HepG2 (cell line): ENCODE measurements around the gene LRRC8E. TPM values are rescaled to one million over a fixed set of nuclear protein-coding genes. Genes with fewer than 3 reads are reported as not detected.

Source experiments
- ATAC-seq: fragments of 200-7000 bp; cut with Tn5 transposase; 3 replicates; pipeline ENCODE4 v1.9.1; 2020; ENCODE audit warnings: mild to moderate bottlenecking, moderate library complexity
- BruUV-seq: library from RNA; stranded (reverse); fragments of 400-500 nt; replicated peaks from 2 replicates; lab custom pipeline; 2021; lab: Mats Ljungman, UMichigan
- CTCF ChIA-PET: fragments of 300-600 bp; formaldehyde crosslinking; extraction: SDS; loops from one replicate; lab custom pipeline; 2021; ENCODE audit warnings: low total read pairs, inconsistent platforms, low intra/inter-chr PET ratio; lab: Yijun Ruan, JAX
- POLR2A ChIA-PET: fragments of 350-600 bp; sonication (Branson Sonifier 250); formaldehyde crosslinking; loops from one replicate; lab custom pipeline; 2020; ENCODE audit warnings: antibody characterized with exemption, inconsistent platforms; lab: Yijun Ruan, JAX
- DNase-seq: peaks from one replicate; pipeline ENCODE4 v3.0.0-alpha.2; 2015; ENCODE audit warnings: low spot score
- FAIRE-seq: peaks from 3 replicates; lab custom pipeline; 2011; peaks lifted over from hg19 to GRCh38; lab: Jason Lieb, UNC
- H2AFZ ChIP-seq: one replicate; pipeline ENCODE4 v1.6.1; 2011; ENCODE audit warnings: low read length, inconsistent platforms
- H3K27ac ChIP-seq: fragments of 300-600 bp; 3 replicates; pipeline ENCODE4 v1.8.0; 2011; ENCODE audit warnings: mixed run types, mild to moderate bottlenecking, mixed read lengths, low read length, inconsistent platforms; ENCODE audit not compliant: insufficient read depth; ENCODE audit errors: extremely low read length
- H3K27me3 ChIP-seq, 2 experiments: fragments of 200-600 bp in 1 of 2; 2 replicates in 1 of 2; 3 replicates in 1 of 2; pipeline versions ENCODE4 v1.6.0 to v1.8.0; 2011; ENCODE audit warnings: low read length in 2 of 2, mild to moderate bottlenecking in 2 of 2, moderate library complexity in 2 of 2, inconsistent platforms in 1 of 2; ENCODE audit not compliant: insufficient read depth in 2 of 2, control insufficient read depth in 1 of 2
- H3K36me3 ChIP-seq, 2 experiments: fragments of 200-600 bp in 1 of 2; replicated peaks in 1 of 2; 2 replicates in 1 of 2; 3 replicates in 1 of 2; pipeline versions ENCODE4 v1.5.1 to v1.8.0; 2011; ENCODE audit warnings: low read length in 2 of 2, inconsistent platforms in 1 of 2; ENCODE audit not compliant: insufficient read depth in 2 of 2, control insufficient read depth in 1 of 2
- H3K4me1 ChIP-seq: 2 replicates; pipeline ENCODE4 v1.5.1; 2012; ENCODE audit warnings: low read length, inconsistent platforms; ENCODE audit not compliant: insufficient read depth
- H3K4me2 ChIP-seq: 2 replicates; pipeline ENCODE4 v1.6.0; 2011; ENCODE audit warnings: low read depth, low read length, inconsistent platforms
- H3K4me3 ChIP-seq, 3 experiments: fragments of 200-600 bp in 1 of 3; sonication (generic), shearing (Covaris generic) in 1 of 3; replicated peaks in 1 of 3; 2 replicates each; pipeline ENCODE4 v1.5.1; 2011 to 2016; ENCODE audit warnings: low read length in 3 of 3, inconsistent platforms in 2 of 3, low read depth in 2 of 3, mild to moderate bottlenecking in 2 of 3, control low read depth in 1 of 3, mixed read lengths in 1 of 3; ENCODE audit not compliant: insufficient read depth in 1 of 3
- H3K79me2 ChIP-seq: one replicate; pipeline ENCODE4 v1.6.1; 2011; ENCODE audit warnings: low read length, inconsistent platforms; ENCODE audit not compliant: insufficient read depth
- H3K9ac ChIP-seq: 2 replicates; pipeline ENCODE4 v1.6.0; 2011; ENCODE audit warnings: mild to moderate bottlenecking, low read depth, low read length, inconsistent platforms; ENCODE audit not compliant: insufficient read depth
- H3K9me3 ChIP-seq: 2 replicates; pipeline ENCODE4 v1.5.1; 2012; ENCODE audit warnings: mild to moderate bottlenecking, low read length
- H4K20me1 ChIP-seq: 2 replicates; pipeline ENCODE4 v1.6.0; 2011; ENCODE audit warnings: inconsistent platforms, mild to moderate bottlenecking, low read length, moderate library complexity; ENCODE audit not compliant: insufficient read depth
- HNRNPUL1 ChIP-seq: fragments of 200-400 bp; formaldehyde crosslinking; IDR thresholded peaks from 2 replicates; pipeline ENCODE4 v1.6.1; 2017; ENCODE audit warnings: low read depth, mild to moderate bottlenecking, low read length, moderate library complexity
- KDM5B ChIP-seq: sonication (generic); formaldehyde crosslinking; IDR thresholded peaks from 2 replicates; pipeline ENCODE4 v1.4.0; 2020; ENCODE audit warnings: missing genetic modification reagents, mild to moderate bottlenecking, borderline replicate concordance
- MEIS2 ChIP-seq: sonication (generic); formaldehyde crosslinking; IDR thresholded peaks from 2 replicates; pipeline ENCODE4 v1.9.0; 2021; ENCODE audit warnings: mild to moderate bottlenecking, missing genetic modification reagents
- TIGD3 ChIP-seq: sonication (generic); formaldehyde crosslinking; IDR thresholded peaks from 2 replicates; pipeline ENCODE4 v1.5.1; 2020; ENCODE audit warnings: mild to moderate bottlenecking, missing genetic modification reagents, borderline replicate concordance
- ZNF264 ChIP-seq: sonication (generic); formaldehyde crosslinking; IDR thresholded peaks from 2 replicates; pipeline ENCODE4 v1.4.0; 2020; ENCODE audit warnings: missing genetic modification reagents
- WGBS: methylation state at CpG from one replicate; pipeline ENCODE4 v1.1.6; 2017; ENCODE audit warnings: low lambda C conversion rate; 5-methylcytosine and 5-hydroxymethylcytosine counted together
- in situ Hi-C: cut with HindIII; loops from 2 replicates; pipeline ENCODE4 v1.10.0; 2017; ENCODE audit warnings: low pct_unique_long_range_greater_than_20kb; ENCODE audit not compliant: extremely low pct_ligation_motif_present
- intact Hi-C: fragments of 100-400 bp; cut with micrococcal nuclease; formaldehyde crosslinking; loops from one replicate; pipeline ENCODE4 v1.10.0; 2022; ENCODE audit not compliant: unreplicated experiment
- polyA plus RNA-seq, 8 experiments: library from polyadenylated mRNA; depleted of rRNA in 3 of 8; stranded (reverse) in 7 of 8; unstranded in 1 of 8; fragments of >200 nt; fragmentation: Illumina TruSeq in 4 of 8; extraction: Trizol in 4 of 8; gene quantifications; 2 replicates each; pipeline versions ENCODE4 v1.2.1 to v1.2.3, GENCODE V29; 2011 to 2016; ENCODE audit warnings: low read depth in 4 of 8, missing spikeins in 1 of 8, mixed read lengths in 1 of 8; ENCODE audit not compliant: insufficient read depth in 1 of 8
- total RNA-seq, 5 experiments: library from RNA; depleted of rRNA; stranded (reverse); fragments of >200 nt; fragmentation: Illumina TruSeq; extraction: Trizol; gene quantifications; 2 replicates each; pipeline ENCODE4 v1.2.3, GENCODE V29; 2016; ENCODE audit warnings: low read depth in 1 of 5
- TF ChIP-seq, protein P1 (sequence below): sonication (generic); formaldehyde crosslinking; IDR thresholded peaks from 2 replicates; pipeline ENCODE4 v1.5.0; 2020; ENCODE audit warnings: mild to moderate bottlenecking, missing genetic modification reagents, moderate library complexity

The LRRC8E gene
- total and polyA plus RNA-seq, 2 of the 13 experiments (the other 11 are each of a cell fraction or from before 2014, with no cell fraction given), result 8.0 to 10.3 TPM

DNA sequence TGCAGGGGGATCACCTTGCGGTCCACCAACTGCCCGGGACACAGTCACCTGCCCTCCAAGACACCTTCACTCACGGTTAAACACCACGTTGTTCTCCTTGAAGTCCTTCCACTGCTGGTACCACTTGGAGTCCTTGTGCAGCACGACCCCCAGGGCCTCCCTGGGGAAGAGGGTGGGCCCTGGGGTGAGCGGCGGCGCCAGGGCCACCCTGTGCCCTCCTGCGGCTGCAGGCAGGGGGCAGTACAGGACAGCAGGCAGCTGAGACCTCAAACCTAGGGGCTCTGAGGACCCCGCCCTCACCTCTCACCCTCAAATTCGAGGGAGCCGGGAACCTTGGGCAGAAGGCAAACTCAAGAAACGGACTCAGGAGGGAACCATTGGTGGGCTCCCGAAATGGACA is 45.1 kb downstream of the LRRC8E start:
- no peak for FAIRE-seq
- Histone ChIP-seq H3K36me3 (peaks cover 38 to 72% of the 10 kb centered on the region in 2 experiments; a peak in 4 of 5 replicates), H3K9me3 (no peaks in the 10 kb centered on the region), H3K9ac (no peak overlapping the region), H3K4me2 (no peak overlapping the region), H3K27ac (no peak overlapping the region), H2AFZ (no peak overlapping the region), H3K4me1 (no peaks in the 10 kb centered on the region), H3K27me3 (no peaks in the 10 kb centered on the region), H3K4me3 (no peak overlapping the region), H3K79me2 (no peaks in the 10 kb centered on the region), H4K20me1 (no peaks in the 10 kb centered on the region)
- in situ Hi-C loops (no loop called here), intact Hi-C loops (no loop called here)
- WGBS, result 93% methylated on average over 8 of the region's 14 CpGs
- DNase-seq, result no peak
- ATAC-seq, result peak; percentile 21
- BruUV-seq, result no TSS peak
- TF ChIP-seq, protein P1, sequence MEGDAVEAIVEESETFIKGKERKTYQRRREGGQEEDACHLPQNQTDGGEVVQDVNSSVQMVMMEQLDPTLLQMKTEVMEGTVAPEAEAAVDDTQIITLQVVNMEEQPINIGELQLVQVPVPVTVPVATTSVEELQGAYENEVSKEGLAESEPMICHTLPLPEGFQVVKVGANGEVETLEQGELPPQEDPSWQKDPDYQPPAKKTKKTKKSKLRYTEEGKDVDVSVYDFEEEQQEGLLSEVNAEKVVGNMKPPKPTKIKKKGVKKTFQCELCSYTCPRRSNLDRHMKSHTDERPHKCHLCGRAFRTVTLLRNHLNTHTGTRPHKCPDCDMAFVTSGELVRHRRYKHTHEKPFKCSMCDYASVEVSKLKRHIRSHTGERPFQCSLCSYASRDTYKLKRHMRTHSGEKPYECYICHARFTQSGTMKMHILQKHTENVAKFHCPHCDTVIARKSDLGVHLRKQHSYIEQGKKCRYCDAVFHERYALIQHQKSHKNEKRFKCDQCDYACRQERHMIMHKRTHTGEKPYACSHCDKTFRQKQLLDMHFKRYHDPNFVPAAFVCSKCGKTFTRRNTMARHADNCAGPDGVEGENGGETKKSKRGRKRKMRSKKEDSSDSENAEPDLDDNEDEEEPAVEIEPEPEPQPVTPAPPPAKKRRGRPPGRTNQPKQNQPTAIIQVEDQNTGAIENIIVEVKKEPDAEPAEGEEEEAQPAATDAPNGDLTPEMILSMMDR (CRISPR knock-in tag), result peak; percentile 28; the same call in 1 of the 2 replicates
- TF ChIP-seq ZNF264 (CRISPR knock-in tag), result no peak
- no peak for TF ChIP-seq MEIS2 (CRISPR knock-in tag)
- no peak for TF ChIP-seq KDM5B (CRISPR knock-in tag)
- no peak for TF ChIP-seq HNRNPUL1
- TF ChIP-seq TIGD3 (CRISPR knock-in tag), result no peak
- POLR2A ChIA-PET, result no interaction called here
- CTCF ChIA-PET, result no interaction called here
